PC-3 (cell line): ENCODE results near the gene OR1G1. TPM values are rescaled to one million over a fixed set of nuclear protein-coding genes. Genes with fewer than 3 reads are reported as not detected.
"Not testable (repeated sequence)": the region's sequence is repeated elsewhere in the genome, so short reads cannot be mapped to it uniquely, and the experiment has no call there.

ENCODE experiments used
- ATAC-seq: fragments of 200-7000 bp; cut with Tn5 transposase; 2 replicates; pipeline ENCODE4 v1.9.1; 2020; ENCODE audit warnings: mild to moderate bottlenecking, moderate library complexity
- Bru-seq: library from RNA; stranded (reverse); fragments of 400-500 nt; gene quantifications from one replicate; lab custom pipeline; 2021; lab: Mats Ljungman, UMichigan
- BruChase-seq, 2 experiments: library from RNA; stranded (reverse); fragments of 400-500 nt; gene quantifications; one replicate each; lab custom pipeline; 2021; lab: Mats Ljungman, UMichigan
- BruUV-seq: library from RNA; stranded (reverse); fragments of 400-500 nt; replicated peaks from 2 replicates; lab custom pipeline; 2021; lab: Mats Ljungman, UMichigan
- CTCF ChIA-PET: fragments of 300-600 bp; sonication (Branson Sonifier 250); formaldehyde crosslinking; loops from one replicate; lab custom pipeline; 2022; ENCODE audit warnings: antibody characterized with exemption; lab: Charles Lee
- POLR2A ChIA-PET: fragments of 300-600 bp; sonication (Branson Sonifier 250); formaldehyde crosslinking; loops from one replicate; lab custom pipeline; 2022; ENCODE audit warnings: antibody characterized with exemption; ENCODE audit not compliant: unreplicated experiment; lab: Charles Lee
- DNase-seq: peaks from one replicate; pipeline ENCODE4 v3.0.0-alpha.2; 2015
- H2AFZ ChIP-seq: fragments of 300-600 bp; sonication (generic); 2 replicates; pipeline ENCODE4 v1.6.0; 2016; ENCODE audit warnings: antibody characterized with exemption, low read length
- H3F3A ChIP-seq: fragments of 300-600 bp; sonication (generic); one replicate; pipeline ENCODE4 v1.6.0; 2017; ENCODE audit warnings: antibody characterized with exemption, low read length, control low read depth, mild to moderate bottlenecking; ENCODE audit not compliant: unreplicated experiment
- H3K27ac ChIP-seq: fragments of 300-600 bp; sonication (generic); 2 replicates; pipeline ENCODE4 v1.5.1; 2016; ENCODE audit warnings: mild to moderate bottlenecking, low read length
- H3K27me3 ChIP-seq: fragments of 300-600 bp; sonication (generic); 2 replicates; pipeline ENCODE4 v1.6.1; 2016; ENCODE audit warnings: low read length, mixed read lengths
- H3K36me3 ChIP-seq: fragments of 300-600 bp; sonication (generic); 2 replicates; pipeline ENCODE4 v1.6.1; 2016; ENCODE audit warnings: low read depth, mixed run types, low read length, mixed read lengths
- H3K4me1 ChIP-seq: fragments of 300-600 bp; sonication (generic); 2 replicates; pipeline ENCODE4 v1.5.1; 2016; ENCODE audit warnings: low read length; ENCODE audit not compliant: insufficient read depth
- H3K4me2 ChIP-seq: fragments of 300-600 bp; sonication (generic); 2 replicates; pipeline ENCODE4 v1.6.0; 2016; ENCODE audit warnings: low read length
- H3K4me3 ChIP-seq: fragments of 300-600 bp; sonication (generic); 2 replicates; pipeline ENCODE4 v1.5.1; 2016; ENCODE audit warnings: mild to moderate bottlenecking, low read length, mixed read lengths
- H3K79me2 ChIP-seq: fragments of 300-600 bp; sonication (generic); 2 replicates; pipeline ENCODE4 v1.6.1; 2017; ENCODE audit warnings: low read length, mixed read lengths
- H3K9ac ChIP-seq: fragments of 300-600 bp; sonication (generic); 2 replicates; pipeline ENCODE4 v1.6.0; 2016; ENCODE audit warnings: mild to moderate bottlenecking, low read length
- H3K9me2 ChIP-seq: fragments of 300-600 bp; sonication (generic); replicated peaks from 2 replicates; pipeline ENCODE4 v1.6.1; 2016; ENCODE audit warnings: mixed run types, low read length, mixed read lengths
- H3K9me3 ChIP-seq: fragments of 300-600 bp; sonication (generic); 2 replicates; pipeline ENCODE4 v1.6.1; 2016; ENCODE audit warnings: low read length, mixed read lengths
- H4K20me1 ChIP-seq: fragments of 300-600 bp; sonication (generic); 2 replicates; pipeline ENCODE4 v1.6.1; 2016; ENCODE audit warnings: low read length, mixed read lengths
- CTCF ChIP-seq: fragments of 300-600 bp; sonication (generic); conservative IDR thresholded peaks from 2 replicates; pipeline ENCODE4 v1.5.1; 2017; ENCODE audit warnings: antibody characterized with exemption, low read depth, mild to moderate bottlenecking, low read length
- EZH2 ChIP-seq: fragments of 300-600 bp; sonication (generic); IDR thresholded peaks from one replicate; pipeline ENCODE4 v1.6.1; 2017; ENCODE audit warnings: antibody characterized with exemption, mild to moderate bottlenecking, low read length; ENCODE audit not compliant: unreplicated experiment
- EZH2phosphoT487 ChIP-seq: fragments of 300-600 bp; sonication (generic); IDR thresholded peaks from 2 replicates; pipeline ENCODE4 v1.6.1; 2018; ENCODE audit warnings: mild to moderate bottlenecking, antibody characterized with exemption, low read length, borderline replicate concordance
- intact Hi-C: fragments of 100-400 bp; cut with micrococcal nuclease; formaldehyde crosslinking; loops from 2 replicates; pipeline ENCODE4 v1.9.0; 2023
- long read RNA-seq: library from polyadenylated mRNA; unstranded; transcript quantifications from one replicate; pipeline ENCODE4 v2.0.0, GENCODE V29; 2021; ENCODE audit not compliant: unreplicated experiment
- total RNA-seq: library from RNA; depleted of rRNA; stranded (reverse); fragments of >200 nt; gene quantifications from 2 replicates; pipeline ENCODE4 v1.2.3, GENCODE V29; 2014; rRNA removed

OR1G1 gene
- total RNA-seq: not detected in 2 replicates
- not detected for Bru-seq, nascent RNA
- BruChase-seq, experiment 1, labeled RNA remaining after a 6-hour chase: not detected
- BruChase-seq, experiment 2, labeled RNA remaining after a 2-hour chase: not detected
- long read RNA-seq: 0 reads

DNA sequence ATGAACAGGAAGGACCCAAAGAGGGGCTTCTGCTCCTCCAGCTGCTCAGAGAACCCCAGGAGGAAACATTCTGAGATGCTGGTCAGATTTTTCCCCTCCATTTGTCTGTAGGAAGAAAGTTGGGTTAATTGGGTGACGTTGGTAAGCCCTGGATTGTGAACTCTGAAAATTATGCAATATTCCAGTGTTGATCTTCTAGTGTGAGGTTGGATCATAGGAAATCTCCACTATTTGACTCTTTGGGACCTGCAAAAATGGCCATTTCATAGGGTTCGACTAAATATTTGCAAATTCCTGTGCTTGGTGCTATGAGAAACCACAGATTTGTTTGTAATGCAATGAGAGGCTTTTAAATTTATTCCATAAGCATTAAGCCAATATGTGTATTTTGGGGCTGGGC, at the start of gene OR1G1:
TSS of gene OR1G1 (minus strand) at position 101 of the 400 bp plus-strand sequence. CDS start at position 101, 0 bp downstream.
- no peaks in the 10 kb centered on the region for H4K20me1 ChIP-seq
- DNase-seq (no peak), ATAC-seq (no peak)
- H3K27ac ChIP-seq: no peak within 1 kb of the TSS
- H3K27me3 ChIP-seq: peaks cover 64% of the 10 kb centered on the region
- no peaks in the 10 kb centered on the region for H3K36me3 ChIP-seq
- no peaks in the 10 kb centered on the region for H3K9me2 ChIP-seq
- no TSS peak for BruUV-seq
- no peak within 1 kb of the TSS for H3K4me2 ChIP-seq
- no peak within 1 kb of the TSS for H3K4me3 ChIP-seq
- intact Hi-C loops: no loop called here
- no peaks in the 10 kb centered on the region for H3K4me1 ChIP-seq
- no peak for TF ChIP-seq CTCF
- no peak for TF ChIP-seq EZH2
- TF ChIP-seq EZH2phosphoT487: no peak
- H3F3A ChIP-seq: no peaks in the 10 kb centered on the region
- H2AFZ ChIP-seq: no peak within 1 kb of the TSS
- no peaks in the 10 kb centered on the region for H3K9me3 ChIP-seq
- ChIA-PET POLR2A (no interaction called here), CTCF (no interaction called here)
- H3K79me2 ChIP-seq: no peaks in the 10 kb centered on the region
- no peak within 1 kb of the TSS for H3K9ac ChIP-seq

DNA sequence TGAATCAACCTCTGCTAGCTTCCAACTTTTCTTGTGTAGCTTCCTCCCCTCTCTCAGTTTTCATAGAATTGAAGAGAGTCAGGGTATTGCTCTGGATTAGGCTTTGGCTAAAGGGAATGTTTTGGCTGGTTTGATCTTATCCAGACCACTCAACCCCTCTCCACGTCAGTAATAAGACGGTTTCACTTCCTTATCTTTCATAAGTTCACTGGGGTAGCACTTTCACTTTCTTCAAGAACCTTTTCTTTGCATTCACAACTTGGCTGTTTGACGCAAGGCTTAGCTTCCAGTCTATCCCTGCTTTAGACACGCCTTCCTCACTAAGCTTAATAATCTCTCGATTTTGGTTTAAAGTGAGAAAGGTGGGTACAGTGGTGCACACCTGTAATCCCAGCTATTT, 40.2 kb upstream of the OR1G1 start:
- H3K9me3 ChIP-seq: no peaks in the 10 kb centered on the region
- CTCF ChIA-PET: no interaction called here
- no peak for ATAC-seq
- H3K79me2 ChIP-seq: no peaks in the 10 kb centered on the region
- H3F3A ChIP-seq: no peaks in the 10 kb centered on the region
- no peaks in the 10 kb centered on the region for H3K9me2 ChIP-seq
- no peak for DNase-seq
- H3K4me3 ChIP-seq: no peak overlapping the region
- H3K9ac ChIP-seq: no peak overlapping the region
- H3K4me1 ChIP-seq: no peaks in the 10 kb centered on the region
- H2AFZ ChIP-seq: no peak overlapping the region
- TF ChIP-seq EZH2 (no peak), EZH2phosphoT487 (no peak), CTCF (no peak)
- POLR2A ChIA-PET: no interaction called here
- BruUV-seq: no TSS peak
- peaks cover 21% of the 10 kb centered on the region for H3K27me3 ChIP-seq
- H4K20me1 ChIP-seq: no peaks in the 10 kb centered on the region
- no peak overlapping the region for H3K4me2 ChIP-seq
- H3K36me3 ChIP-seq: no peaks in the 10 kb centered on the region
- H3K27ac ChIP-seq: no peak overlapping the region
- intact Hi-C loops: no loop called here

DNA sequence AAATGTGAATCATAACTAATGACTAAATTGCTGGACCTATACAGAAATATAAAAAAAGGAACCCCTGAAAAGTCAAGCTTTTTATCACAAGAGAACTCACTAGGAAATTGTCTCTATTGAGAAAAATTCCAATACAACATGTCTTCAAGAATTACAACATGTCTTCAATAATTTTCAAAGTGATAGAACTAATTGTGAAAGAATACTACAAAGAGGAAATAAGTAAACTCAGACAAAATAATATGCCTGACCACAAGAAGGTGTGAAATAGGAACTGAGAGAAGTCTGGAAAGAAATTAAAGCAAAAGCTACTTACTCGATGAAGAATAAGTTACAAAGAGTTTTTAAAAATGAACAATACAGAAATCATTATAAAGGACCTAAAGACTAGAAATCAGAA, 29.9 kb upstream of the OR1G1 start:
- ATAC-seq (no peak), DNase-seq (no peak)
- H3K79me2 ChIP-seq: no peaks in the 10 kb centered on the region
- ChIA-PET CTCF (no interaction called here), POLR2A (no interaction called here)
- no peaks in the 10 kb centered on the region for H3K4me1 ChIP-seq
- no peak overlapping the region for H3K4me3 ChIP-seq
- no peak overlapping the region for H3K9ac ChIP-seq
- no peaks in the 10 kb centered on the region for H4K20me1 ChIP-seq
- H3F3A ChIP-seq: no peaks in the 10 kb centered on the region
- peaks cover 65% of the 10 kb centered on the region for H3K27me3 ChIP-seq
- TF ChIP-seq CTCF: no peak
- TF ChIP-seq EZH2: no peak
- TF ChIP-seq EZH2phosphoT487: no peak
- H3K9me3 ChIP-seq: no peaks in the 10 kb centered on the region
- no peak overlapping the region for H3K4me2 ChIP-seq
- no peaks in the 10 kb centered on the region for H3K9me2 ChIP-seq
- no TSS peak for BruUV-seq
- no peak overlapping the region for H2AFZ ChIP-seq
- H3K36me3 ChIP-seq: no peaks in the 10 kb centered on the region
- no peak overlapping the region for H3K27ac ChIP-seq
- intact Hi-C loops: no loop called here

DNA sequence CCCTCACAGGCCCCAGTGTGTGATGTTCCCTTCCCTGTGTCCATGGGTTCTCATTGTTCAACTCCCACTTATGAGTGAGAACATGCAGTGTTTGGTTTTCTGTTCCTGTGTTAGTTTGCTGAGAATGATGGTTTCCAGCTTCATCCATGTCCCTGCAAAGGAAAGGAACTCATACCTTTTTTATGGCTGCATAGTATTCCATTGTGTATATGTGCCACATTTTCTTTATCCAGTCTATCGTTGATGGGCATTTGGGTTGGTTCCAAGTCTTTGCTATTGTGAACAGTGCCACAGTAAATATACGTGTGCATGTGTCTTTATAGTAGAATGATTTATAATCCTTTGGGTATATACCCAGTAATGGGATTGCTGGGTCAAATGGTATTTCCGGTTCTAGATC, 10.1 kb upstream of the OR1G1 start:
- H3K79me2 ChIP-seq, H3K36me3 ChIP-seq, H3K9me2 ChIP-seq, H3K4me3 ChIP-seq, DNase-seq, POLR2A ChIA-PET, ATAC-seq, BruUV-seq, H3K9me3 ChIP-seq, H3K9ac ChIP-seq, H3K4me2 ChIP-seq, intact Hi-C loops, H3K4me1 ChIP-seq, H2AFZ ChIP-seq, H3F3A ChIP-seq, H3K27ac ChIP-seq, H4K20me1 ChIP-seq, CTCF ChIA-PET: not testable (repeated sequence)
- H3K27me3 ChIP-seq: peaks cover 13% of the 10 kb centered on the region; the same call in 1 of the 2 replicates
